ENCODE results near the gene ZNF385D.

GRCh38 chr3:21620511-21621155, 130.4 kb downstream of the ZNF385D start:
- TF ChIP-seq BACH2 (CRISPR knock-in tag; IDR thresholded peaks at IDR 0.05; ENCODE audit: borderline replicate concordance), result no peak
- TF ChIP-seq ZFP3 (CRISPR knock-in tag; IDR thresholded peaks at IDR 0.05), result no peak
- TF ChIP-seq ZFP30 (CRISPR knock-in tag; IDR thresholded peaks at IDR 0.05), result no peak
- no peak for TF ChIP-seq CSRNP3 (CRISPR knock-in tag; IDR thresholded peaks at IDR 0.05)
- no peak for TF ChIP-seq GLIS3 (CRISPR knock-in tag; IDR thresholded peaks at IDR 0.05)
- TF ChIP-seq ISL1 (CRISPR knock-in tag; IDR thresholded peaks at IDR 0.05), result no peak
- TF ChIP-seq ZNF565 (CRISPR knock-in tag; conservative IDR thresholded peaks at IDR 0.05; ENCODE audit: low read depth), result no peak
- no peak for TF ChIP-seq TCF4 (CRISPR knock-in tag; IDR thresholded peaks at IDR 0.05; ENCODE audit: borderline replicate concordance)
- TF ChIP-seq ESRRG (CRISPR knock-in tag; IDR thresholded peaks at IDR 0.05), result no peak
- TF ChIP-seq ARNTL (CRISPR knock-in tag; IDR thresholded peaks at IDR 0.05; ENCODE audit: borderline replicate concordance, low read depth), result no peak
- TF ChIP-seq CREB5 (CRISPR knock-in tag; IDR thresholded peaks at IDR 0.05; ENCODE audit: low read depth), result no peak
- TF ChIP-seq PATZ1 (CRISPR knock-in tag; IDR thresholded peaks at IDR 0.05; ENCODE audit: borderline replicate concordance), result no peak

All from SK-N-SH treated with all-trans-retinoic acid at 6 μM for 48 hours (cell line).